Jurkat, Clone E6-1 (cell line): ENCODE results near the gene PDE1C.
"Not testable (repeated sequence)": the region's sequence is repeated elsewhere in the genome, so short reads cannot be mapped to it uniquely, and the experiment has no call there.

Experiments used
- DNase-seq: peaks from one replicate; pipeline ENCODE4 v3.0.0-alpha.2; 2011; ENCODE audit warnings: low read depth, low spot score
- H3K4me3 ChIP-seq: 2 replicates; pipeline ENCODE4 v1.5.1; 2011; ENCODE audit warnings: mild to moderate bottlenecking, low read length, control low read depth, moderate library complexity

Gene PDE1C

DNA sequence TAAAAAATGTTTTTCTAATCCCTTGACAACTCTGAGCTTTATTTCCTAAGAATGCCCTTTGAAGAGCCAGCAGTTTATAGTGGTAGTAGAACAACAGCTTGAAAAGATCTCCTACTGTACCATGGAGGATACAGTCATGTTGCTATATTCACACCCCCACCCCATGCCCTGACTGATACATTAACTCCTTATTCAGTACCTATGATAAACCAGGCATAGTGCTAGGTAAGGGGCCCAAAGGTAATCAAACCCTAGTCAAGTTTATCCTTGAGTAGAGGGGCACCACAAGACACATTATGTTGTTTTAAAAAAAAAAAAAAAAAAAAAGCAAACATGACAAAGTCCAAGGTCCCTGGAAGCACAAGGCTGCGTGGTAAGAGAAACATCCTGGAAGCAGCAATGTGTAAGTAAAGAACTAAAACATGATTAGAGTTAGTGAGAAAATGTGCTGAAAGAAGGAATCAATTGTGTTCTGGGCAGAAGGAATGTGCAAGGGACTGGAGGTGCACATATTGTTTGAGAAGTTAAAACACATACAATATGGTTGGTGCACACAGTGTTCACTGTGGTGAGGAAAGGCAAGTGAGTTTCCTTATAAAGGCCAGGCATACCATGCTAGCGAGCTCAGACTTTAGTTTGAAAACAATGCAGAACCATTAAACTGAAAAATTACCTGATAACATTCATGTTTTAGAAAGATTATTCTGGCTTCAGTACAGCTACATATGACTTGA lies 51.2 kb downstream of the PDE1C start:
- H3K4me3 ChIP-seq, result no peak overlapping the region
- no peak for DNase-seq

DNA sequence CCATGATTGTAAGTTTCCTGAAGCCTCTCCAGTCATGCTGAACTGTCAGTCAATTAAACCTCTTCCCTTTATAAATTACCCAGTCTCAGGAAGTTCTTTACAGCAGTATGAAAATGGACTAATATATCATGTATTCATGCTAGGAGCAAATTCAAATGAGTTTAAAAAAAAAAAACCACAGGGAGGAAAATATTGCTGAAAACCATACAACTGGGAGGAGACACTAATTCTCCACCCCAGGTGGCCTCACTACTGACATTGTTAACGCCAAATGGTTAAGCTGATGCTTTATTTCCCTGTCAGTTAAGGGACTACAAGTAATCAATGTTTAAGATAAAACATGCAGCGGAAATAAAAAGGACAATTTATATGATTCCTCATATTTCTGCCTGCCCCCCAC lies 55.1 kb downstream of the PDE1C start:
- no peak overlapping the region for H3K4me3 ChIP-seq
- DNase-seq, result no peak

GRCh38 chr7:32013471-32013870 lies 56.7 kb downstream of the PDE1C start:
- DNase-seq, result not testable (repeated sequence)

GRCh38 chr7:32005577-32005976 lies 64.6 kb downstream of the PDE1C start:
- DNase-seq, result no peak

More at GRCh38 chr7:32013471-32013870, 56.7 kb downstream of the PDE1C start:
- not testable (repeated sequence) for H3K4me3 ChIP-seq

DNA sequence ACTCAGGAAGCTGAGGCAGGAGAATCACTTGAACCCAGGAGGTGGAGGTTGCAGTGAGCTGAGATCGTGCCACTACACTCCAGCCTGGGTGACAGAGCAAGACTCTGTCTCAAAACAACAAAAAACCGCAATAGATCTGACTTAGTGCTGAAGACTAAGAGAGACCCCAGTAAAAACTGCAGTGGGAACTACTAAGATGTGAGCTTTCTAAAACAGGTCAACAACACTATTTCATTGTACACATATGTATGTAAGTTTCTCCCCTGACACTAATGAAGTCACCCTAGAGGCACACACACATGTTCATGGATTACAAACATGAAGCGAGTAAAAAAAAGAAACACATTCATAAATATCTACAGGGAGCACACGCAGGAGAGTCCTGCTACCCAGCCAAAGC lies 68.3 kb downstream of the PDE1C start:
- DNase-seq, result no peak
- H3K4me3 ChIP-seq, result no peak overlapping the region

More at GRCh38 chr7:32005577-32005976, 64.6 kb downstream of the PDE1C start:
- no peak overlapping the region for H3K4me3 ChIP-seq

DNA sequence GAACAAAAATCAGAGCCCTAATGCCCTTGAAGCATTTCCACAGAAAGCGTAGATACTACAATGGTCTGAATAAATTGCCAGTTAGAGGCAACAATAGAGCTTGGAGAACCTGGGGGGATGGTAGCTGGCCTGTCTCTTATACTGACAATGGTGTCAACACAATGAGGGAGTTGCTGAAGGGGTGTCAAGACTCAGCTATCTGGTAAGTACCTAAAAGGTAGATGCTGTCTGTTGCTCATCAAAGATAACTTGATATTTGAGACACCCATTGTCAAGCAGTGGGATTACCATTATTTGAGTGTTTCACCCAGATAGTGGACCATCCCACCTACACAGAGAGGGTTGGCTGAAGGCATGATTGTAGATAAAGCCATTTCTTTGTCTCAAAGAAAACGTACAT lies 72.8 kb downstream of the PDE1C start:
- no peak overlapping the region for H3K4me3 ChIP-seq
- DNase-seq, result no peak

DNA sequence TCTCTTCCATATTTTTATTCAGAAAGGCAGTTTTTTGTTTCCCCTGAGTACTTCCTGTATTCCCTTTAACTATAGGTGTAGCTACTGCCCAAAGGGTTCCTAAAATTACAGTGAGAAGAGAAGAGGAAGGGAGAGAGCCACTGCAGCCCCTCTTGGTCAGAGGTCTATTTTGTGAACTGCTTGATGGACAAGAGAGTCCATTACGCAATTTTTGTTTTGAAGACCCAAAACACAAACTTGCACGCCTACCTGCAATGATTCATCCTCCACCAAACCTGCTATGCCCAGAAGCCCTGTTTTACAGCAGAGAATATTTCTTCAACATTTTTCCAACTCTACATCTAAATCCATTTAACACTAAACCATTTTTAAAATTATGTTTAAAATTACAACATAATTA lies 75.1 kb downstream of the PDE1C start:
- H3K4me3 ChIP-seq, result no peak overlapping the region
- no peak for DNase-seq

DNA sequence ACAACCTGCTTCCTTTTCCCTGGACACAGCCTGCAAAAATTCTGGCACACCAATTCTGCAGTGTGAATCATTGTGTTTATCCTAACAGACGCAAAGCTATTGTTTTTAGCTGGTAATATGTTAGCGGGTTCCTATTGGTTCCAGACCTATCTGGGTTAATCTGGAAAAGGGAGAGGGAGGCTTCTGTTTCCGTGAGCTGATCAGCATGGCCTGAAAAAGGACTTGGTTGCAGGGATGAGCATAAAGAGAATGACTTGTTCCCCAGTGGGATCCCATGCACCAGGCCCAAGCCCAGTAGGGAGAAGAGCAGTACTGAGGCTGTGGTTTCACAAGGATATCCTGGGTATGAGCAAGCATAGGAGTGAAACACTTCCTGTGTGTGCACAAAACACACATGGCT lies 78.4 kb downstream of the PDE1C start:
- H3K4me3 ChIP-seq, result no peak overlapping the region

DNA sequence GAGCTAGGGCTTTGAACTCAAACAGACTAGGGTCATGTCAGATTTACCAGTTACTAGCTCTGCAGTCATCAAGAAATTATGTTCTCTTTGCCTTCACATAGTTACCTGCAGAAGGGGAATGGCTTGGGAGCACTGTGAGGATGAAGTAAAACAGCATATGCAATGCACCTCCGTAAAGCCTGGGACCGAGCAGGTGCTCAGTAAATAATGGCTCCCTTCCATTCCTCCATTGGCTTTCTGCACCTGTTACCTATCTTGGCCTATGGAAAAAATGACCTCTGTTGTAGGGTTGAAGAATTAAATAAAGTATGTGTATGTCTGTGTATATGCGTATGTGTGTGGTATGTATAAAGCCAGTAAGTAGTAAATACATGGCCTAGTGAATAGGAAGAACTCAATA lies 78.8 kb downstream of the PDE1C start:
- no peak for DNase-seq
- no peak overlapping the region for H3K4me3 ChIP-seq

More for the DNA sequence above, 78.4 kb downstream of the PDE1C start:
- DNase-seq, result no peak

GRCh38 chr7:31986878-31987518 lies 83.2 kb downstream of the PDE1C start:
- no peak overlapping the region for H3K4me3 ChIP-seq
- DNase-seq, result no peak

DNA sequence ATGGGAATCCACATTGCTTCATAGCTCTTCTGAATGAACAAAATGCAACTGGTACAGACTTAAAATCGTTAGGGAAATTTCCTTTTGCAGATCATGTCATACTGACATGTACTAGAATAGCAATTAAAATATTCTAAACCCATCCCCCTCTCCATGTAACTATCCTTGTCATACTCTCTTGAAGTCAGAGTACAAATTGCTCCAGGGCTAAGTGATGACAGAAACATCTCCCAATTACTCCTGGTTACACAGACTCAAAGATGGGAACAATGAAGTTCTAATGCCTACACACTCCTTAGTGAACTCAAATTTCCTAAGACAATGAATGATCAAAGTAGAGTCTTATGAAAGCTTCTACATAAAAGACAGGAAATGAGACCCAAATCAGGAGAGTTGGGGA lies 87.2 kb downstream of the PDE1C start:
- DNase-seq, result no peak
- no peak overlapping the region for H3K4me3 ChIP-seq

DNA sequence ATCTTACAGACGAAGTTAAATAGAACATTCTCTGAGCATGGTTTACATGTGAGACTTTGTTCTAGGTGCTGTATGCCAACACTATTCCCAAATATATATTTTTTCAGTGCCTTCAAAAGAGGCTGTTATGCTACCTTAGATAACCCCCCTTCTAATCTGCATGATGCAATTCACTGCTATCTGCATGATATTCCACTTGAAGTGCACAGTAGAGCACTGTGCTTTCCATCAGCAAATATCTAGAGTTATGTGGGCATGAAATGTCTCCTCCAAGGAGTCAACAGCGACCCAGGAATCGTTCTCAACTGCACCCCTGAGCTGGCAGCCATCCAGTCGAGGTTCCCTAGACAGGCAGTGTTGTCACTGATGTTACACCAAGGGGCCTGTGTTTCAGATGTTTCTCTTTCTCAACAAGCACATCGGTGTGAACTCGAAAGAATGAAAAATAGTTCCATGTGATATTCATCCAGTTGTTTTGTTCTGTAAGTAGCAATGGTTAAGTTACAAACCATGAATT lies 88.3 kb downstream of the PDE1C start:
- no peak for DNase-seq
- no peak overlapping the region for H3K4me3 ChIP-seq

GRCh38 chr7:31979690-31980330 lies 90.4 kb downstream of the PDE1C start:
- DNase-seq, result no peak

GRCh38 chr7:31975546-31975945 lies 94.7 kb downstream of the PDE1C start:
- no peak overlapping the region for H3K4me3 ChIP-seq
- DNase-seq, result no peak

More at GRCh38 chr7:31979690-31980330, 90.4 kb downstream of the PDE1C start:
- H3K4me3 ChIP-seq, result no peak overlapping the region

GRCh38 chr7:31974351-31974750 lies 95.9 kb downstream of the PDE1C start:
- DNase-seq, result no peak
- no peak overlapping the region for H3K4me3 ChIP-seq

GRCh38 chr7:31971049-31971667 lies 99.0 kb downstream of the PDE1C start:
- no peak for DNase-seq
- H3K4me3 ChIP-seq, result no peak overlapping the region

DNA sequence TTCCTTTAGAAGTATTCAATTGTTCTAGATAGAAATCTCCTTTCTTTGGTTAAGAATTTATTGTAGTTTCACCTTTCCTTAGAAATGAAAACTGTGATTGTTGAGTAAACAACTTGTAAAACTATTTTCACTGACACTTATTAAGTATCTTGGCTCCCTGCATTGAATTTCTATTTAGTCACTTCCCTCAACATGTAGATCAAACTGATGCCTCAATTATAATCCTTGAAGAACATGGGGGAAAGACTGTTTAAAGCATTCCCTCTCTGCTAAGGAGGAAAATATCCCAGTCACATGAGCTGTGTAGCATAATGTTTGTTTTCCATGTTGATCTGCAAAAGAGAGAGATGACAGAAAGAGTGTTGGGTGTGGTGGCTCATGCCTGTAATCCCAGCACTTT lies 99.7 kb downstream of the PDE1C start:
- no peak overlapping the region for H3K4me3 ChIP-seq
- no peak for DNase-seq

- DNase-seq, result no peak
- no peak overlapping the region for H3K4me3 ChIP-seq
Measured at GRCh38 chr7:31963569-31964175, 106.5 kb downstream of the PDE1C start.

DNA sequence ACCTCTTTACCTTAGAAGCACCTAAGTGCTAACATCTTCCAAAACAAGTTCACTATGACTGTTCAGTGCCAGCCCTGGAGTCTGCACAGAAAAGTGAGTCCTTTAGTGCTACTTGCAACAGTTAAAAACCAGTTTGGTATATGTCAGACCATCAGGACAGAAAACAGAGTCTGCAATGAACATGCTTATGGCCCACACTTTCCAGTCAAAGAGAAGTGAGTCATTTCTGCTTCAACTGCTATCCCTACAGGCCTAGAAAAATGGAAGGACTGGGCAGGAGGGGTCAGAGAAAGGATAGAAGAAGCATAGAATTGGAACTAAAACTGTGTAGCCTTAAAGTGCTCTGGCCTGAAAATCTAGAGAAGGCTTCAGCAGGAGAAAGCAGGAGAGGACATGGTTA lies 108.0 kb downstream of the PDE1C start:
- no peak for DNase-seq
- H3K4me3 ChIP-seq, result no peak overlapping the region
